SJCRH30 (cell line): ENCODE measurements around the gene TEX29. TPM values are rescaled to one million over a fixed set of nuclear protein-coding genes. Genes with fewer than 3 reads are reported as not detected.

Source experiments
- DNase-seq, 2 experiments: peaks; one replicate each; pipeline ENCODE4 v3.0.0-alpha.2; 2015 to 2020
- H3K27ac ChIP-seq: fragments of 250-450 bp; sonication (Bioruptor Pico); 2 replicates; pipeline ENCODE4 v1.5.1; 2020; ENCODE audit warnings: mild to moderate bottlenecking, moderate library complexity
- H3K27me3 ChIP-seq: fragments of 250-450 bp; sonication (Bioruptor Pico); 2 replicates; pipeline ENCODE4 v1.5.1; 2020; ENCODE audit warnings: mild to moderate bottlenecking, moderate library complexity
- H3K36me3 ChIP-seq: fragments of 250-450 bp; sonication (Bioruptor Pico); 2 replicates; pipeline ENCODE4 v1.5.1; 2020; ENCODE audit warnings: mild to moderate bottlenecking, moderate library complexity
- H3K4me1 ChIP-seq: fragments of 250-450 bp; sonication (Bioruptor Pico); 2 replicates; pipeline ENCODE4 v1.5.1; 2020; ENCODE audit warnings: mild to moderate bottlenecking, moderate library complexity
- H3K4me3 ChIP-seq: fragments of 250-450 bp; sonication (Bioruptor Pico); 2 replicates; pipeline ENCODE4 v1.5.1; 2020; ENCODE audit warnings: mild to moderate bottlenecking, moderate library complexity
- H3K9me3 ChIP-seq: fragments of 250-450 bp; sonication (Bioruptor Pico); replicated peaks from 2 replicates; pipeline ENCODE4 v1.5.1; 2020; ENCODE audit warnings: mild to moderate bottlenecking, moderate library complexity
- total RNA-seq: library from RNA; depleted of rRNA; stranded (reverse); fragments of >200 nt; shearing (Covaris generic); gene quantifications from 2 replicates; pipeline ENCODE4 v1.2.3, GENCODE V29; 2014

The TEX29 gene
- total RNA-seq, 1 experiment from 2014 or later = not detected

- no peaks in the 10 kb centered on the region for H3K9me3 ChIP-seq
- no peak overlapping the region for H3K4me3 ChIP-seq
- H3K4me1 ChIP-seq = peaks cover 15% of the 10 kb centered on the region
- no peaks in the 10 kb centered on the region; the same call in 1 of the 2 replicates for H3K36me3 ChIP-seq
- no peaks in the 10 kb centered on the region for H3K27me3 ChIP-seq
- H3K27ac ChIP-seq = no peak overlapping the region
- no peak for DNase-seq
Measured at GRCh38 chr13:111283991-111284390, 36.5 kb upstream of the TEX29 start.

GRCh38 chr13:111284565-111284964 lies 35.9 kb upstream of the TEX29 start:
- H3K27me3 ChIP-seq = no peaks in the 10 kb centered on the region
- H3K36me3 ChIP-seq = no peaks in the 10 kb centered on the region; the same call in 1 of the 2 replicates
- no peaks in the 10 kb centered on the region for H3K9me3 ChIP-seq
- no peak overlapping the region for H3K4me3 ChIP-seq
- no peak for DNase-seq
- no peak overlapping the region for H3K27ac ChIP-seq
- H3K4me1 ChIP-seq = peaks cover 20% of the 10 kb centered on the region

- no peaks in the 10 kb centered on the region for H3K27me3 ChIP-seq
- H3K9me3 ChIP-seq = no peaks in the 10 kb centered on the region
- peaks cover 20% of the 10 kb centered on the region for H3K4me1 ChIP-seq
- H3K27ac ChIP-seq = no peak overlapping the region
- no peaks in the 10 kb centered on the region; the same call in 1 of the 2 replicates for H3K36me3 ChIP-seq
- DNase-seq = no peak
- H3K4me3 ChIP-seq = no peak overlapping the region
Measured at GRCh38 chr13:111286162-111286561, 34.3 kb upstream of the TEX29 start.

- H3K4me1 ChIP-seq = peaks cover 20% of the 10 kb centered on the region
- H3K9me3 ChIP-seq = no peaks in the 10 kb centered on the region
- no peak overlapping the region for H3K4me3 ChIP-seq
- H3K36me3 ChIP-seq = no peaks in the 10 kb centered on the region
- no peak overlapping the region for H3K27ac ChIP-seq
- no peaks in the 10 kb centered on the region for H3K27me3 ChIP-seq
- no peak for DNase-seq
Measured at GRCh38 chr13:111286749-111287148, 33.7 kb upstream of the TEX29 start.

- DNase-seq = peak in 1 of 2 experiments; percentile 5
- Histone ChIP-seq H3K36me3 (no peaks in the 10 kb centered on the region), H3K4me1 (peaks cover 20% of the 10 kb centered on the region), H3K27me3 (no peaks in the 10 kb centered on the region), H3K4me3 (no peak overlapping the region), H3K27ac (peak overlapping the region; percentile 74), H3K9me3 (no peaks in the 10 kb centered on the region)
Measured at GRCh38 chr13:111287201-111287600, 33.2 kb upstream of the TEX29 start.

- peak overlapping the region; percentile 74 for H3K27ac ChIP-seq
- DNase-seq = peak; percentile 83 to 92
- no peaks in the 10 kb centered on the region for H3K36me3 ChIP-seq
- H3K27me3 ChIP-seq = no peaks in the 10 kb centered on the region
- H3K9me3 ChIP-seq = no peaks in the 10 kb centered on the region
- no peak overlapping the region for H3K4me3 ChIP-seq
- peaks cover 20% of the 10 kb centered on the region for H3K4me1 ChIP-seq
Measured at GRCh38 chr13:111288276-111288675, 32.2 kb upstream of the TEX29 start.

GRCh38 chr13:111289251-111289650 lies 31.2 kb upstream of the TEX29 start:
- H3K27me3 ChIP-seq = no peaks in the 10 kb centered on the region
- no peaks in the 10 kb centered on the region for H3K9me3 ChIP-seq
- no peak overlapping the region for H3K27ac ChIP-seq
- H3K4me1 ChIP-seq = peaks cover 20% of the 10 kb centered on the region
- no peak overlapping the region for H3K4me3 ChIP-seq
- H3K36me3 ChIP-seq = no peaks in the 10 kb centered on the region
- peak in 1 of 2 experiments; percentile 17 for DNase-seq

GRCh38 chr13:111291908-111292307 lies 28.5 kb upstream of the TEX29 start:
- no peaks in the 10 kb centered on the region for H3K9me3 ChIP-seq
- peaks cover 5% of the 10 kb centered on the region; the same call in 1 of the 2 replicates for H3K36me3 ChIP-seq
- DNase-seq = no peak
- H3K4me3 ChIP-seq = no peak overlapping the region
- H3K27me3 ChIP-seq = no peaks in the 10 kb centered on the region
- no peak overlapping the region for H3K27ac ChIP-seq
- H3K4me1 ChIP-seq = peaks cover 20% of the 10 kb centered on the region

GRCh38 chr13:111292710-111293485 lies 27.5 kb upstream of the TEX29 start:
- no peaks in the 10 kb centered on the region for H3K27me3 ChIP-seq
- no peak overlapping the region for H3K4me3 ChIP-seq
- no peak overlapping the region for H3K27ac ChIP-seq
- H3K36me3 ChIP-seq = peaks cover 5% of the 10 kb centered on the region; the same call in 1 of the 2 replicates
- H3K4me1 ChIP-seq = peaks cover 12% of the 10 kb centered on the region
- no peak for DNase-seq
- no peaks in the 10 kb centered on the region for H3K9me3 ChIP-seq

- no peaks in the 10 kb centered on the region for H3K4me1 ChIP-seq
- H3K27ac ChIP-seq = no peak overlapping the region
- H3K27me3 ChIP-seq = no peaks in the 10 kb centered on the region
- no peaks in the 10 kb centered on the region for H3K9me3 ChIP-seq
- peaks cover 5% of the 10 kb centered on the region; the same call in 1 of the 2 replicates for H3K36me3 ChIP-seq
- H3K4me3 ChIP-seq = no peak overlapping the region
- no peak for DNase-seq
Measured at GRCh38 chr13:111295886-111296285, 24.6 kb upstream of the TEX29 start.

GRCh38 chr13:111296417-111296816 lies 24.0 kb upstream of the TEX29 start:
- H3K4me1 ChIP-seq = no peaks in the 10 kb centered on the region
- no peaks in the 10 kb centered on the region for H3K9me3 ChIP-seq
- no peak overlapping the region for H3K4me3 ChIP-seq
- H3K27me3 ChIP-seq = no peaks in the 10 kb centered on the region
- no peak for DNase-seq
- no peak overlapping the region for H3K27ac ChIP-seq
- H3K36me3 ChIP-seq = peaks cover 7% of the 10 kb centered on the region

- no peaks in the 10 kb centered on the region for H3K9me3 ChIP-seq
- no peak for DNase-seq
- H3K27me3 ChIP-seq = no peaks in the 10 kb centered on the region
- H3K27ac ChIP-seq = no peak overlapping the region
- H3K36me3 ChIP-seq = peaks cover 9% of the 10 kb centered on the region
- no peak overlapping the region for H3K4me3 ChIP-seq
- H3K4me1 ChIP-seq = no peaks in the 10 kb centered on the region
Measured at GRCh38 chr13:111298214-111298975, 22.0 kb upstream of the TEX29 start.

- peaks cover 13% of the 10 kb centered on the region for H3K36me3 ChIP-seq
- no peaks in the 10 kb centered on the region for H3K4me1 ChIP-seq
- H3K4me3 ChIP-seq = no peak overlapping the region
- H3K9me3 ChIP-seq = no peaks in the 10 kb centered on the region
- no peaks in the 10 kb centered on the region for H3K27me3 ChIP-seq
- no peak overlapping the region for H3K27ac ChIP-seq
- no peak for DNase-seq
Measured at GRCh38 chr13:111302045-111302726, 18.3 kb upstream of the TEX29 start.

- peaks cover 13% of the 10 kb centered on the region; the same call in 1 of the 2 replicates for H3K36me3 ChIP-seq
- no peaks in the 10 kb centered on the region for H3K4me1 ChIP-seq
- no peak overlapping the region for H3K27ac ChIP-seq
- H3K4me3 ChIP-seq = no peak overlapping the region
- no peaks in the 10 kb centered on the region for H3K9me3 ChIP-seq
- DNase-seq = no peak
- H3K27me3 ChIP-seq = no peaks in the 10 kb centered on the region
Measured at GRCh38 chr13:111303559-111303958, 16.9 kb upstream of the TEX29 start.
